GM12865 (cell line): ENCODE results near the gene PRR29.

Experiments used
- DNase-seq: peaks from one replicate; pipeline ENCODE4 v3.0.0; 2010; ENCODE audit warnings: low read depth
- H3K4me3 ChIP-seq: 2 replicates; pipeline ENCODE4 v1.5.1; 2011; ENCODE audit warnings: mild to moderate bottlenecking, low read depth, low read length, control low read depth
- TF ChIP-seq, protein P1 (sequence below): IDR thresholded peaks from 2 replicates; pipeline ENCODE4 v1.5.1; 2011; ENCODE audit warnings: low read length, control low read depth, low read depth, inconsistent platforms; ENCODE audit not compliant: insufficient read depth; ENCODE audit errors: missing control alignments

PRR29 gene

DNA sequence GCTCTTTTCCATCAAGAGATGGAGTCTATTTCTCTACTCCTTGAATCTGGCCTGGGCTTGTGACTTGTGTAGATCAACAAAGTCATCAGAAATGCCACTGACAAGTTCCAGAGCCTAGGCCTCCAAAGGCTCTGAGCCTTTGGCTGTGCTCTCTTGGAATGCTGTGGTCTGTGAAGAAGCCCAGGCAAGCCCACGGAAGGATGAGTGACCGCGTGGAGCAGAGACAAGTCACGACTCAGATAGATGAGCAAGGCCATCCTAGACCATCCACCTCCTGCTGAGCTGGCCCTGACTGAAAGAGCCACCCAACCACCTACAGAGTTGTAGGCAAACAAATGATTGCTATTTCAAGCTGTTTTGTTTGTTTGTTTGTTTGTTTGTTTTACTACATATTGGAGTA lies 33.9 kb downstream of the PRR29 start:
- TF ChIP-seq, protein P1, sequence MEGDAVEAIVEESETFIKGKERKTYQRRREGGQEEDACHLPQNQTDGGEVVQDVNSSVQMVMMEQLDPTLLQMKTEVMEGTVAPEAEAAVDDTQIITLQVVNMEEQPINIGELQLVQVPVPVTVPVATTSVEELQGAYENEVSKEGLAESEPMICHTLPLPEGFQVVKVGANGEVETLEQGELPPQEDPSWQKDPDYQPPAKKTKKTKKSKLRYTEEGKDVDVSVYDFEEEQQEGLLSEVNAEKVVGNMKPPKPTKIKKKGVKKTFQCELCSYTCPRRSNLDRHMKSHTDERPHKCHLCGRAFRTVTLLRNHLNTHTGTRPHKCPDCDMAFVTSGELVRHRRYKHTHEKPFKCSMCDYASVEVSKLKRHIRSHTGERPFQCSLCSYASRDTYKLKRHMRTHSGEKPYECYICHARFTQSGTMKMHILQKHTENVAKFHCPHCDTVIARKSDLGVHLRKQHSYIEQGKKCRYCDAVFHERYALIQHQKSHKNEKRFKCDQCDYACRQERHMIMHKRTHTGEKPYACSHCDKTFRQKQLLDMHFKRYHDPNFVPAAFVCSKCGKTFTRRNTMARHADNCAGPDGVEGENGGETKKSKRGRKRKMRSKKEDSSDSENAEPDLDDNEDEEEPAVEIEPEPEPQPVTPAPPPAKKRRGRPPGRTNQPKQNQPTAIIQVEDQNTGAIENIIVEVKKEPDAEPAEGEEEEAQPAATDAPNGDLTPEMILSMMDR, result no peak
- no peak for DNase-seq

DNA sequence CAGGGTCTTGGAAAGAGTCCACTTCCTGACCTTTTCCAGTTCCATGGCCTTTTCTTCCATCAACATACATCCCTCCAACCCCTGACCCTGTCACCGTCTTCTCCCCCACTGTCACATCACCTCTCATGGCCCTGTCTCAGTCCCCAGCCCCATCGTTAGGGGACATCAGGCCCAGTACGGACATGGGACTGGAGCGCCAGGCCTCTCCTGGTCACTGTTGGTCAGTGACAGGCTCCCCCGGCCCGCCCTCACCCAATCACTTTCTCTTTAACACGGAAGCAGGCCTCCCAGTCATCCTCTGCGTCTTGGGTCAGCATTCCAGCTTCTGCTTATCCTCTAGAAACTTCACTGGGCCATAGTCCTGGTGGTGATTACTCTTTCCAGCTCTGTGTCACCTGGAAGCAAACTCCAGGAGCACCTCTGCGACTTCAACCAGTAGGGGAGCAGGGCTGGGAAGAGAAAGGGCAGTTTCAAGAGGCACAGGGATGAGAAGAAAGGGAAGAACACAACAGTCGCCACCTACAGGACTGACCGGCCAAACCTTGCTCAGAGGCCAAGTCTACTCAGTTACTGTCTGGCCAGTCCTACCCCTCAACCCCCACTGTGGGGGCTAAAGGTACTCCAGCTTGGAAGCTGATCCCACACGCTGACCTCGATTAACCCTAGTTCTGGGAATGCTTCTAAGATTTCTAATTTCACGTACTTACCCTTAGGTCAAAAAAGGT lies 38.2 kb downstream of the PRR29 start:
- H3K4me3 ChIP-seq, result no peak overlapping the region
- DNase-seq, result no peak
- TF ChIP-seq, protein P1, result no peak

More for the DNA sequence above, 33.9 kb downstream of the PRR29 start:
- H3K4me3 ChIP-seq, result no peak overlapping the region

DNA sequence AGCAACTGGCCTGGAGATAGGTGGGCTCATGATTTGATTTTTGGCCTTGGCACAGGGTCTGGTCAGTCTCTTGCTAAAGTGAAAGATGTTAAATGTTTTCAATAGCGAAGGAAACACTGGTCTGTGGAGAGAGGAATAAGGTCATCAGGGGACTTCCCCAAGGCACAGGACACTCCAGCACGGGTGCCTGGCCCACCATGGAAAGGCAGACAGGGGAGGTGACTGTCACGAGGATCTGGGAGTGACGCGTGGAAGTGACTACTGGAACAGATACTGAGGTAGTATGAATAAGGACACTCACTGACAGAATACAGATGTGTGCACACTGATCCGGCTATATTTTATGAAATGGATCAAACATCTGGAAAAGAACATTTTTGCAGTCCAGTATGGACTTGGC lies 39.0 kb downstream of the PRR29 start:
- no peak overlapping the region for H3K4me3 ChIP-seq
- no peak for DNase-seq
- TF ChIP-seq, protein P1, result no peak

DNA sequence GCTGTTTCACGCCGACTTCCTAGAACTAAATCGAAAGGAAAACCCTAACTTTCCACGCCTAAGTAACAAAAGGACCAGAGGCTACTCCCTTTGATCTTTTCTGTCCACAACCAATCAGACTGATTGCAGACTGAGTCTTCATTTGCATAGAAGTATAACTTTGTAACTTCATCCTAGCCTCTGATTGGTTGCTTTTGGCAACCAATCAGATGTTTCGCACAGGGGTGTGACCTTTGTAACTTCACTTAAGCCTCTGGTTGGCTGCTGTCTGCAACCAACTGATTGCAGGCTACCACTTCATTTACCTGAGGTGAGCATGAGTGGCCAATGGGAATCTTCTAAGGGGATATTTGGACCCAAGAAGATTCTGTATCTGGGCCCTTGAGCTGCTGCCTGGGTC lies 39.7 kb downstream of the PRR29 start:
- H3K4me3 ChIP-seq, result no peak overlapping the region
- TF ChIP-seq, protein P1, result no peak
- no peak for DNase-seq

DNA sequence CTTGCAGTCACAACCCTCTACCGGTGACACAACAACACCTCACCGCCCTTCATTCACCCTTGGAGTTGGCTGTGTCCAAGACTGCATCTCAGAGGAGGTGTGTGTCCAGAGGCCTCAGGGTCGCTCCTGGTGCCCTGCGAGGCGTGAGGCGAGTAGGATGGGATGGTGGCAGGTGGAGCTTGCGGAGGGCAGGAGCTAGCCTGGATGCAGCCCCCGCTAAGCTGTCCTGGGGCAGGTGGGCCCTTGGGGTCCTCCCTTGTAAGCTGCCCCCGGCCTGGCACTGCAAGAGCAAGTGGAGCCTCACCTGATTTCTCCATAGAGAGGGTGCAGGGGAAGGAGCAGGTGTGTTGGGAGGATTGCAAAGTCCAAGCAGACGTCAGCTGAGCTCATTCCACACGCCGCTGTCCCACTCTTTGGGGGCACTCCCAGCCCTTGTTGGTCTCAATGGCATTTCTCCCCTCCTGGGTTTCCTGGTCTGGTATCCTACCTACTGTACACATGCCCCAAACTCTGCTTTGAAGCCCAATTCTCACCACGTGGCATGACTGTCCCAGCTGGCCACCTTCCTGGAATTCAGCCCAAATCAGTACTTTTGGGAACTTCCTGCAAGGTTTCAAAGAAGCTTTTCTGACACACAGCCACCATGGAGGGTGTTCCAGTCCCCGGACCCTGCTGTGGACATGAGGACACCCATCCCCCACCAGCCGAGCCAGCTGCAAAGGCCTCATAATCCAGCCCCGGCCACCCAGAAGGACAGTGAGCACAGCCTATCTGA lies 40.4 kb downstream of the PRR29 start:
- DNase-seq, result no peak
- no peak overlapping the region for H3K4me3 ChIP-seq
- TF ChIP-seq, protein P1, result no peak

DNA sequence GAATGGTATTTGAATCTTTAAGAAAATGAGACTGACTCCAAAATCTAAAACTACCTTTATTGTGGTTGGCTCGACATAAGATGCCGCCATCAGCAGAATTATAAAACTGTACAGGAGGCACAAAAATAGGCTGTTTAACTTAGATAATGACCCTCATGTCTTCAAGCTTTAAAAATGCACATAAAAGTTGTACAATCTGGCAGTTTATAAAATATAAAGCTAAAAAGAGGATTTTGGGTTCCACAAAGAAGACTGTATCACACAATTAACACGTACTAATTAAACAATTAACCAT lies 40.9 kb downstream of the PRR29 start:
- no peak overlapping the region for H3K4me3 ChIP-seq
- TF ChIP-seq, protein P1, result no peak
- no peak for DNase-seq
